HEK293T (cell line): ENCODE results near the gene TMEM232.

Source experiments
- CTCF ChIA-PET: fragments of 350-600 bp; formaldehyde crosslinking; extraction: SDS; loops from one replicate; lab custom pipeline; 2021; ENCODE audit warnings: antibody characterized with exemption, inconsistent platforms; lab: Yijun Ruan, JAX
- POLR2A ChIA-PET: fragments of 350-600 bp; formaldehyde crosslinking; extraction: SDS; loops from one replicate; lab custom pipeline; 2020; ENCODE audit warnings: antibody characterized with exemption, inconsistent platforms; lab: Yijun Ruan, JAX
- DNase-seq: peaks from one replicate; pipeline ENCODE4 v3.0.0; 2012; ENCODE audit warnings: mixed read lengths; ENCODE audit errors: extremely low spot score
- ARNT ChIP-seq: fragments of 450-650 bp; IDR thresholded peaks from 2 replicates; pipeline ENCODE4 v1.6.1; 2017; ENCODE audit warnings: mild to moderate bottlenecking
- BHLHE40 ChIP-seq: fragments of 450-650 bp; IDR thresholded peaks from 2 replicates; pipeline ENCODE4 v1.6.1; 2016; ENCODE audit warnings: mild to moderate bottlenecking, moderate library complexity, borderline replicate concordance
- CTBP1 ChIP-seq: fragments of 450-650 bp; IDR thresholded peaks from 2 replicates; pipeline ENCODE4 v1.6.1; 2016; ENCODE audit warnings: borderline replicate concordance
- ELF4 ChIP-seq: fragments of 450-650 bp; IDR thresholded peaks from 2 replicates; pipeline ENCODE4 v1.6.1; 2017; ENCODE audit warnings: antibody characterized with exemption
- FOXA1 ChIP-seq: fragments of 450-650 bp; IDR thresholded peaks from 2 replicates; pipeline ENCODE4 v1.6.1; 2016; ENCODE audit warnings: mild to moderate bottlenecking
- FOXK2 ChIP-seq: fragments of 450-650 bp; IDR thresholded peaks from 2 replicates; pipeline ENCODE4 v1.6.1; 2016; ENCODE audit warnings: mild to moderate bottlenecking
- FOXM1 ChIP-seq: fragments of 450-650 bp; IDR thresholded peaks from 2 replicates; pipeline ENCODE4 v1.6.1; 2017; ENCODE audit warnings: mild to moderate bottlenecking, borderline replicate concordance
- HDGF ChIP-seq: fragments of 450-650 bp; IDR thresholded peaks from 2 replicates; pipeline ENCODE4 v1.6.1; 2017; ENCODE audit warnings: antibody characterized with exemption, borderline replicate concordance
- L3MBTL2 ChIP-seq: fragments of 450-650 bp; conservative IDR thresholded peaks from 2 replicates; pipeline ENCODE4 v1.6.1; 2016; ENCODE audit warnings: mild to moderate bottlenecking
- LEF1 ChIP-seq: fragments of 450-650 bp; IDR thresholded peaks from 2 replicates; pipeline ENCODE4 v1.6.1; 2017; ENCODE audit warnings: mild to moderate bottlenecking, borderline replicate concordance
- NFRKB ChIP-seq: fragments of 450-650 bp; IDR thresholded peaks from 2 replicates; pipeline ENCODE4 v1.6.1; 2016; ENCODE audit warnings: mild to moderate bottlenecking, moderate library complexity
- SP1 ChIP-seq: fragments of 450-650 bp; IDR thresholded peaks from 2 replicates; pipeline ENCODE4 v1.6.1; 2017
- SUZ12 ChIP-seq: fragments of 450-650 bp; IDR thresholded peaks from 2 replicates; pipeline ENCODE4 v1.6.1; 2016; ENCODE audit warnings: mild to moderate bottlenecking
- TARDBP ChIP-seq: fragments of 450-650 bp; IDR thresholded peaks from 2 replicates; pipeline ENCODE4 v1.6.1; 2016
- ZNF384 ChIP-seq: fragments of 450-650 bp; IDR thresholded peaks from 2 replicates; pipeline ENCODE4 v1.6.1; 2016
- TF ChIP-seq, protein P1 (sequence below): fragments of 450-650 bp; IDR thresholded peaks from 2 replicates; pipeline ENCODE4 v1.6.1; 2016

Gene TMEM232

GRCh38 chr5:110658006-110658405, 68.5 kb downstream of the TMEM232 start:
- ChIA-PET CTCF (no interaction called here), POLR2A (no interaction called here)
- DNase-seq, result no peak
- TF ChIP-seq L3MBTL2 (no peak), CTBP1 (no peak), FOXA1 (no peak), ZNF384 (no peak), FOXM1 (no peak), ELF4 (no peak), SP1 (no peak), FOXK2 (no peak), BHLHE40 (no peak), NFRKB (no peak), LEF1 (no peak), ARNT (no peak), HDGF (no peak), TARDBP (no peak), SUZ12 (no peak)
- TF ChIP-seq, protein P1, sequence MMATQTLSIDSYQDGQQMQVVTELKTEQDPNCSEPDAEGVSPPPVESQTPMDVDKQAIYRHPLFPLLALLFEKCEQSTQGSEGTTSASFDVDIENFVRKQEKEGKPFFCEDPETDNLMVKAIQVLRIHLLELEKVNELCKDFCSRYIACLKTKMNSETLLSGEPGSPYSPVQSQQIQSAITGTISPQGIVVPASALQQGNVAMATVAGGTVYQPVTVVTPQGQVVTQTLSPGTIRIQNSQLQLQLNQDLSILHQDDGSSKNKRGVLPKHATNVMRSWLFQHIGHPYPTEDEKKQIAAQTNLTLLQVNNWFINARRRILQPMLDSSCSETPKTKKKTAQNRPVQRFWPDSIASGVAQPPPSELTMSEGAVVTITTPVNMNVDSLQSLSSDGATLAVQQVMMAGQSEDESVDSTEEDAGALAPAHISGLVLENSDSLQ, result no peak

GRCh38 chr5:110653231-110653970, 73.1 kb downstream of the TMEM232 start:
- ChIA-PET CTCF (no interaction called here), POLR2A (no interaction called here)
- no peak for DNase-seq
- TF ChIP-seq ELF4 (no peak), NFRKB (no peak), SP1 (no peak)

DNA sequence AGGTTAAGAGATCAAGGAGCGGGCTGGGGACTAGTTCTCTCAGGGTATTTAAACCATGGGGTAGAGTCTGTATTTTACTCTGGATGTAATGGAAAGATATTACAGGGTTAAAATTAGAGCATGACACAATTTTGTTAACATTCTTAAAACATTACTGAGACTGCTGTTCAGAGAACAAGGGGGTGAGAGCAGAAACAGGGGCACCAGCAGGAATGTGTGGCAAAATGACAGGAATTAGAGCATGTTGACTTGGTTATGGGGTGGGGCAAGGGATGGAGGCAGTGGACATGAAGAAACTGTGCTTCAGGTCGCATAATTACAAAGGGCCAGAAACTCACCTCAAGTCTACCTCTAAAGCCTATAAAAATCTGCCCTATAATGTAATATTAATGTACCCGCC, 75.0 kb downstream of the TMEM232 start:
- ChIA-PET POLR2A (no interaction called here), CTCF (no interaction called here)
- DNase-seq, result no peak
- no peak for TF ChIP-seq BHLHE40
- TF ChIP-seq SUZ12, result no peak
- no peak for TF ChIP-seq CTBP1
- no peak for TF ChIP-seq HDGF
- TF ChIP-seq FOXM1, result no peak
- no peak for TF ChIP-seq FOXA1
- TF ChIP-seq TARDBP, result no peak
- TF ChIP-seq ZNF384, result no peak
- no peak for TF ChIP-seq ELF4
- no peak for TF ChIP-seq SP1
- no peak for TF ChIP-seq LEF1
- TF ChIP-seq L3MBTL2, result no peak
- TF ChIP-seq, protein P1, result no peak
- TF ChIP-seq FOXK2, result no peak
- no peak for TF ChIP-seq ARNT
- no peak for TF ChIP-seq NFRKB

DNA sequence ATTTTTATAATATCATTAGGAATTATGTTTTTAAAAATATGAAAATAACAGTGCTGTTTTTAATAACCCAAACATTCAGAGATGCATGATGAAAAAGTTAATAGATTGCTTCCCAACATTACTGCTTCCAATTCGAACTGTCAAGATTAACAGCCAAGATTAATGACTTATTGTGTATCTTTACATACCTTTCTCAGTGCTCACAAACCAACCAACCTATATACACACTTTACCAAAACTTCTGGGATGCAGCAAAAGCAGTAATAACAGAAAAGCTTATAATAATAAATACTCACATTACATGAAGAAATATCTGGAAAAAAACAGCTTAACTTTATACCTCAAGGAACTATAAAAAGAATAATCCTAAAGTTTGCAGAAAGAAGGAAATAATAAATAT, 82.1 kb downstream of the TMEM232 start:
- no peak for DNase-seq
- POLR2A ChIA-PET, result no interaction called here
- TF ChIP-seq ARNT (no peak), TARDBP (no peak), FOXK2 (no peak), SP1 (no peak), LEF1 (no peak), L3MBTL2 (no peak), FOXM1 (no peak), BHLHE40 (no peak), NFRKB (no peak)
- CTCF ChIA-PET, result no interaction called here

GRCh38 chr5:110638970-110639902, 87.2 kb downstream of the TMEM232 start:
- ChIA-PET CTCF (no interaction called here), POLR2A (no interaction called here)
- TF ChIP-seq ARNT (no peak), TARDBP (no peak), SUZ12 (no peak), FOXM1 (no peak)
- no peak for DNase-seq

DNA sequence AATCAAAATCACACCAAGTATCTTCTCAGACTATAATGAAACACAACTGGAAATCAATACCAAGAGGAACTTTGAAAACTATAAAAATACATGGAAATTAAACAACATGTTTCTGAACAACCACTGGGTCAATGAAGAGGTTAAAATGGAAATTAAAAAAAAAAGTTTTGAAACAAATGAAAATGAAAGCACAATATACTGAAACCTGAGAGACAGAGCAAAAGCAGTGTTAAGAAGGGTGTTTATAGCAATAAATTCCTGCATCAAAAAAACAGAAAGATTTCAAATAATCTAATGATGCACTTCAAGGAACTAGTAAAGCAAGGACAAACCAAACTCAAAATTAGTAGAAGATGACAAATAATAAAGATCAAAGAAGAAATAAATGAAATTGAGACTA, 92.0 kb downstream of the TMEM232 start:
- no peak for TF ChIP-seq FOXM1
- no peak for TF ChIP-seq CTBP1
- no peak for TF ChIP-seq ELF4
- TF ChIP-seq FOXA1, result no peak
- TF ChIP-seq TARDBP, result no peak
- TF ChIP-seq HDGF, result no peak
- no peak for TF ChIP-seq ZNF384
- no peak for TF ChIP-seq ARNT
- TF ChIP-seq, protein P1, result no peak
- no peak for TF ChIP-seq BHLHE40
- TF ChIP-seq SP1, result no peak
- no peak for TF ChIP-seq SUZ12
- TF ChIP-seq LEF1, result no peak
- no peak for TF ChIP-seq NFRKB
- TF ChIP-seq L3MBTL2, result no peak
- no peak for TF ChIP-seq FOXK2
- no peak for DNase-seq
- ChIA-PET POLR2A (no interaction called here), CTCF (no interaction called here)
